CD1c-positive myeloid dendritic cell (primary cell): ENCODE results near the gene CFAP20DC.
"Not testable (repeated sequence)": the region's sequence is repeated elsewhere in the genome, so short reads cannot be mapped to it uniquely, and the experiment has no call there.

Experiments
- DNase-seq: peaks from one replicate; pipeline ENCODE4 v3.0.0-alpha.2; 2016; ENCODE audit errors: extremely low spot score

Gene CFAP20DC

GRCh38 chr3:58868097-58868779 is 181.6 kb downstream of the CFAP20DC start:
- peak; percentile 33 for DNase-seq

DNA sequence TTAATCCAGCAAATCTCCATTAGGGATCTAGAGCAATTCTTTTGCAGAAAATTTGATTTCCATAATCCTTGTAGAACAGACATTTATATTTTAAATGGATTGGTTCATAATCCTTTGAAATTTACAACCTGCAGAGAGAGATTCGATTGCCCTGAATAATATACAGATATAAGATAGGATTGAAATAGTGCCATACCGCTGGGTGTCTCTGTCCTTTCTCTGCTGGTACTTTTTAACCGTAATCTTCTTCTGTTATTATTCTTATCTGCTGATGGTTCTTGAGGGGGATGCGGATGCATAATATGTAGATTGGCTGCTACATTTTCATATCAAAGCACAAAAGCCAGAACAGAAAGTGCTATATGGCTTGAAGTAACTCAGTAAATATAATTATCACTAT is 182.2 kb downstream of the CFAP20DC start:
- no peak for DNase-seq

GRCh38 chr3:58866079-58866478 is 183.7 kb downstream of the CFAP20DC start:
- no peak for DNase-seq

GRCh38 chr3:58864480-58864879 is 185.3 kb downstream of the CFAP20DC start:
- DNase-seq: no peak

- no peak for DNase-seq
Measured at GRCh38 chr3:58863206-58863605, 186.6 kb downstream of the CFAP20DC start.

- no peak for DNase-seq
Measured at GRCh38 chr3:58861551-58861950, 188.3 kb downstream of the CFAP20DC start.

GRCh38 chr3:58858126-58858525 is 191.7 kb downstream of the CFAP20DC start:
- no peak for DNase-seq

- DNase-seq: no peak
Measured at GRCh38 chr3:58857402-58857801, 192.4 kb downstream of the CFAP20DC start.

DNA sequence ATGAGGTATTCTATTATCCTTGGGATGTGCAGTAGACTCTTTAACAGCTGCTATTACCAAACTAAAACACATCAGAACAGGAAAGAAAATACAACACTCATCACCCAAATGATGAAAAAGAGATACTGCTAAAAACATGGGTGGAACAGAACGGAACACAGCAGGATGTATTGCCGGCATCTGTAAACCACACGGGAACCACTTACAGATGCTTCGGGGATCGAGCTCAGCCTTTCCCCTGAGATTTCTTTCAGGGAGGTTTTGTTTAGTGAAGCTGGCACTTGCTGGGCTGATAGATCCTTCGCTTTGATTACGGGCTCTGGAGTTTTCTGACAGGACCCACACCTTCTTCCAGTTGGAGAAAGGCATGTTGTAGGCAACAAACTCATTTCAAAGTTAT is 201.0 kb downstream of the CFAP20DC start:
- no peak for DNase-seq

DNA sequence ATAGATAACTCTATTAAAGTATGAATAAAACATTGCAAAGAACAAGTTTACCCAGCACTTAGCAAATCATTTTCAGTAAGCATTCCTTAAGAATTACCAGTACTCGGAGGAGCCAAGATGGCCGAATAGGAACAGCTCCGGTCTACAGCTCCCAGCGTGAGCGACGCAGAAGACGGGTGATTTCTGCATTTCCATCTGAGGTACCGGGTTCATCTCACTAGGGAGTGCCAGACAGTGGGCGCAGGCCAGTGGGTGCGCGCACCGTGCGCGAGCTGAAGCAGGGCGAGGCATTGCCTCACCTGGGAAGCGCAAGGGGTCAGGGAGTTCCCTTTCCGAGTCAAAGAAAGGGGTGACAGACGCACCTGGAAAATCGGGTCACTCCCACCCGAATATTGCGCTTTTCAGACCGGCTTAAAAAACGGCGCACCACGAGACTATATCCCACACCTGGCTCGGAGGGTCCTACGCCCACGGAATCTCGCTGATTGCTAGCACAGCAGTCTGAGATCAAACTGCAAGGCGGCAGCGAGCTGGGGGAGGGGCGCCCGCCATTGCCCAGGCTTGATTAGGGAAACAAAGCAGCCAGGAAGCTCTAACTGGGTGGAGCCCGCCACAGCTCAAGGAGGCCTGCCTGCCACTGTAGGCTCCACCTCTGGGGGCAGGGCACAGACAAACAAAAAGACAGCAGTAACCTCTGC is 207.6 kb downstream of the CFAP20DC start:
- not testable (repeated sequence) for DNase-seq

DNA sequence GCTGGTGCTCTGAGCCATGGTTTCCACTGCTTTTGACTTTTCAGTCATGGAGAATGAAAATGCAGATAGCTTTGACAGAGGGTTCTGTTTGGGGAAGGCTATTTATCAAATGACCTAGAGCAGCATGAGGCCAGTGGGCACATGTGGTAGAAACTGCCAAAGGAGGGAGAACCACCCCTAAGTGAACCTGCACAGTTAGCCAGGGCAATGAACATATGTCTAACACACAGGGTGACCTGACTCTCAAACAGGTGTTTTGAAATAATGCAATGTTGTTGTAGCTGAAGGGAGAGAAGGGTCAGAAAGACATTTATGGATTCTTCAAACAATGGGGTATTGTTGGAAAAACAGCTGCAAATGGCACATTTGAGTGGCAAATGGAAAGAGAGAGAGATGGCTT is 208.9 kb downstream of the CFAP20DC start:
- no peak for DNase-seq

- DNase-seq: no peak
Measured at GRCh38 chr3:58839964-58840363, 209.9 kb downstream of the CFAP20DC start.

- no peak for DNase-seq
Measured at GRCh38 chr3:58839187-58839586, 210.6 kb downstream of the CFAP20DC start.

GRCh38 chr3:58837856-58838255 is 212.0 kb downstream of the CFAP20DC start:
- no peak for DNase-seq

- no peak for DNase-seq
Measured at GRCh38 chr3:58837141-58837843, 212.5 kb downstream of the CFAP20DC start.

- DNase-seq: no peak
Measured at GRCh38 chr3:58835086-58835485, 214.7 kb downstream of the CFAP20DC start.

- no peak for DNase-seq
Measured at GRCh38 chr3:58833491-58833890, 216.3 kb downstream of the CFAP20DC start.

DNA sequence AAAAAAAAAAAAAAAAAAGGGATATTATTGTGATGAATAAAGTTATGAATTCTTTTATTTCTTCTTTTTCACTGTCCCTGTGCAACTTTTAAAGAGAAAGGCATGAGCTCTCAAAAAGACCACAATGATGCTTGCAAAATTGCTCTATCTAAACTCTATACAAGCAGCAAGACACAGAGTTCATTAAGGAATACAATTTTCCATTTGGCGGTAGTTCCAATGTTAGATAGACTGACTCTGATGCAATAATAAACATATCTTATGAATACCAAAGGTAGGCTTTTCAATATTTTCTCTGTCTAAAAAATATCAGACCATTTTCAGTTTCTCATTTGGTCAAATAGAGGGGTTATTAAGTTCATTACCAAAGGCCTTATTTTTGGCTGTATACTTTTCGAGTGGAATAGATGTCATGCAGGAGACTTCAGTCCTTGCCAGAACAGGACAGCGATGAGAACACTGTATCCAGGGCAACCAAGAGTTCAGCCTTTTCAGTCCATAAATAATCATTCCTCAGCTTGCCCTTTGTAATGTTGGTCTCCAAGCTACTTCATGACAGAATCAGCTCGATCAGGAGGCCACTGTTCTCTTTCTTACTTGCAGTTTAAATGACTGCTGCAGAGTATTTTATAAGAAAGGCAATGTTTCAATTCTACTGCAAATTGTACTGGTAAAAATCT is 220.4 kb downstream of the CFAP20DC start:
- no peak for DNase-seq

DNA sequence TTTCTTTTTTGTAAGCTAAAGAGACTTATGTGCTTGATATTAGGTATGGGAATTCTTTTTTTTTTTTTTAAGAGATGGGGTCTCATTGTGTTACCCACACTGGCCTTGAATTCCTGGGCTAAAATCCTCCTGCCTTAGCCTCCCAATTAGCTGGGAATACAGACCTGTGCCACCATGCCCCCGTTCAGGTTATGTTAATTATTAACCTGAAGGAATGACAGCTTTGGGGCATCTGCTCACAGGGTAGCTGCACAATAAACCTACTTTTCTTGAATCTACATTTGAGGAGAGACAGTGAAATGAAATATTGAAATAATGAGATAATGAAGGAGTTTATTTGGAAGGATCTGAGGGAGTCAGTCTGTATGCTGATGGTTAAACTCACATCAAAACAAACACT is 225.0 kb downstream of the CFAP20DC start:
- DNase-seq: no peak

GRCh38 chr3:58824285-58824684 is 225.5 kb downstream of the CFAP20DC start:
- peak; percentile 14 for DNase-seq

GRCh38 chr3:58806551-58807244 is 243.1 kb downstream of the CFAP20DC start:
- DNase-seq: not testable (repeated sequence)

DNA sequence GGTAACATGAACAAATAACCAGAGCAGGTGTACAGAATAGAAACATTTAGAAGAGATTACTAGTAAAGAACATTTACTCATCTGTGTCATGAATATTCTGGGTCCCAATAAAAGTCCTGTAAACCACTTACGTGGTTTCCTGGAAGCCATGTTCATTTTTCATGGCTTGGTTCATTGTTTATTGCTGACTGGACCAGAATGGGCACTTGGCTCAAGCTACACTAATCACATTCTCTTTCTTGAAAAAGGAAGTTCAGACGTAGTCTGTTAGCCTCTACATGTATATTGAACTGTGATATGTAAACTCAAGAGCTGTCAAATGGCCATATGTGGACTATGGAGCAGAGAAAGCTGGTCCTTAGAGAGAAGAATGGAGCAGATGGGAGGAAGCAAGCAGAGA is 244.9 kb downstream of the CFAP20DC start:
- no peak for DNase-seq
